DOHH2 (cell line): ENCODE data around the gene HSPA4.

Source experiments
- EZH2phosphoT487 ChIP-seq: fragments of 200-600 bp; sonication (generic); IDR thresholded peaks from 2 replicates; pipeline ENCODE4 v1.6.1; 2017; ENCODE audit warnings: borderline replicate concordance, mild to moderate bottlenecking, antibody characterized with exemption, low read length, moderate library complexity, mixed read lengths
- TF ChIP-seq, protein P1 (sequence below): fragments of 200-600 bp; sonication (generic); IDR thresholded peaks from one replicate; pipeline ENCODE4 v1.5.1; 2014; ENCODE audit warnings: antibody characterized with exemption, mild to moderate bottlenecking, low read depth, low read length; ENCODE audit not compliant: poor library complexity, severe bottlenecking

DNA sequence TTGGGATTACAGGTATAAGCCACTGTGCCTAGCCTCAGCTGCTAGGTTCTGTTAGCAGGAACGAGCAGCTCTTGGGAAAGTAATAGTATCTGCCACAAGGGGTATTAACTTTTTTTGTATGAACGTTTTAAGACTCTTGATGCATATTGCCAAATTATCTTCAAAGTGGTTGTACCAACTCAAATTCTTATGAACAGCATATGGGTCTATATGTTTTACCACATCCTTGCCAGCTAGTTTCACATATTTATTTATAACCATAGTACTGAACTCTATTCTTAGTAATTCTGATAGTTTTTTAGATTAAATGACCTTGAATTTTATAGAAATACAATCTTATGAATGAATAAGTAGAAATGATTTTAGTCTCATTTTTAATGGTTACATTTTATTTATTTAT lies 80.9 kb downstream of the HSPA4 start:
- TF ChIP-seq, protein P1, sequence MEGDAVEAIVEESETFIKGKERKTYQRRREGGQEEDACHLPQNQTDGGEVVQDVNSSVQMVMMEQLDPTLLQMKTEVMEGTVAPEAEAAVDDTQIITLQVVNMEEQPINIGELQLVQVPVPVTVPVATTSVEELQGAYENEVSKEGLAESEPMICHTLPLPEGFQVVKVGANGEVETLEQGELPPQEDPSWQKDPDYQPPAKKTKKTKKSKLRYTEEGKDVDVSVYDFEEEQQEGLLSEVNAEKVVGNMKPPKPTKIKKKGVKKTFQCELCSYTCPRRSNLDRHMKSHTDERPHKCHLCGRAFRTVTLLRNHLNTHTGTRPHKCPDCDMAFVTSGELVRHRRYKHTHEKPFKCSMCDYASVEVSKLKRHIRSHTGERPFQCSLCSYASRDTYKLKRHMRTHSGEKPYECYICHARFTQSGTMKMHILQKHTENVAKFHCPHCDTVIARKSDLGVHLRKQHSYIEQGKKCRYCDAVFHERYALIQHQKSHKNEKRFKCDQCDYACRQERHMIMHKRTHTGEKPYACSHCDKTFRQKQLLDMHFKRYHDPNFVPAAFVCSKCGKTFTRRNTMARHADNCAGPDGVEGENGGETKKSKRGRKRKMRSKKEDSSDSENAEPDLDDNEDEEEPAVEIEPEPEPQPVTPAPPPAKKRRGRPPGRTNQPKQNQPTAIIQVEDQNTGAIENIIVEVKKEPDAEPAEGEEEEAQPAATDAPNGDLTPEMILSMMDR, result no peak
- TF ChIP-seq EZH2phosphoT487, result no peak
